Tongue (tissue), 3 donors: Measurements from ENCODE around the gene NRG4. TPM values are rescaled to one million over a fixed set of nuclear protein-coding genes. Genes with fewer than 3 reads are reported as not detected.
"Not testable (repeated sequence)": the region's sequence is repeated elsewhere in the genome, so short reads cannot be mapped to it uniquely, and the experiment has no call there.

ENCODE experiments used
- DNase-seq: peaks from one replicate; pipeline ENCODE4 v3.0.0-alpha.2; 2015
- small RNA-seq: library from RNA; depleted of rRNA; stranded (forward); fragments of <200 nt; gene quantifications from one replicate; pipeline ENCODE3, GENCODE V24; 2014; ENCODE audit warnings: low replicate concordance
- total RNA-seq: library from RNA; depleted of rRNA; stranded (reverse); fragments of >200 nt; gene quantifications from one replicate; pipeline ENCODE4 v1.2.3, GENCODE V29; 2014

The NRG4 gene
- total RNA-seq, 1 donor from 2014 or later = not detected

DNA sequence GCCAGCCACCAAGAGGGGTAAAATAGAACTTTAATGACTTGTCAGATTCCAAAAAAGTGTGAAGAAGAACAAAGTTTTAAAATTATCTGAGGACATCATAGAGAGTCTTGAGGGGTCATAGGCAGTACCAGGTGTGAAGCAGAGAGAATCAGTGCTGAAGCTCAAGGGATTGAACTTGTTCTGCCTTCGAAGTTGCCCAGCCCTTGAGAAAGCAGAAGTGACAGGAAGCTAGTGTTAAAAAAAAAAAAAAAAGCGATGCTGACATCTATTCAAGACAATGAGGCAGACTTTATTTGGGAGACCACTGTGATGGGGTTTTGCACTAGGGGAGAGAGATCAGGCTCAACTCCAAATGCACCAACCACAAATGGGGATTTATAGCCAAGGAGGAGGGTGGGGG lies 86.8 kb downstream of the NRG4 start:
- DNase-seq = no peak

DNA sequence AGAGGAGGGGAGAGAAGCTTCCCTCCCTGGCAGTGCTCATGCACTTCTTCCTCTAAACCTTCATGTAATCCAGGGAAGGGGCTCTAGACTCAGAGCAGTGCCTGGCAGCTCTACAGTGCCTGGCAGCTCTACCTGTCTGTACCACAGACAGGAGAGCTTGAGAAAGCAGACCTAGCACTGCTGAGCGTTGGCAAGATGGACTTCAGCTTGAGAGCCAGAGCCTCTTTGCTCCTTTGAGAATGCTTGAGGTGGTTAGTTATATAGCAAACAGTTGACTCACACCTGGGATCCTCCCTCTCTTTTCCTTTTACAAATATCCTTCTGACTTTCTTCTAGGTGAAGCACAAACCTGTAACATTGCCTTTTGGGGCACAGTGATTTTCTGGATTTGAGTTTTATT lies 87.6 kb downstream of the NRG4 start:
- DNase-seq = no peak

DNA sequence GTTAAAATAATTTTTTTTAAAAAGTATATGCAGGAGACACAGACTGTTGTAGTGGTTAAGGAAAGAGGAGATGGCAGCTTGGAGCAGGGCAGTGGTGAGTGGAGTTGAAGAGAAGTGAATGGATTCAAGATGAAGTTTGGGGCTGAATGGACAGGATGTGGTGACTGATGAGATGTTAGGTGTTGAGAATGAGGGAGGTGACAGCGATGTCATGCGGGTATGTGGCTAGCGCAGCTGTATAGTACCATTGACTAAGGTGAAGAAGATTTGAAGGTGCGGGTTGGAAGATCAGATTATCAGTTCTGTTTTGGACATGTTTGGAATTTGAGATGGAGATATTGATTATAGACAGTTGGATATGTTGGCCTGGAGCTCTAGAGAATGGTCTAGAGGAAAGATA lies 88.5 kb downstream of the NRG4 start:
- DNase-seq = no peak

DNA sequence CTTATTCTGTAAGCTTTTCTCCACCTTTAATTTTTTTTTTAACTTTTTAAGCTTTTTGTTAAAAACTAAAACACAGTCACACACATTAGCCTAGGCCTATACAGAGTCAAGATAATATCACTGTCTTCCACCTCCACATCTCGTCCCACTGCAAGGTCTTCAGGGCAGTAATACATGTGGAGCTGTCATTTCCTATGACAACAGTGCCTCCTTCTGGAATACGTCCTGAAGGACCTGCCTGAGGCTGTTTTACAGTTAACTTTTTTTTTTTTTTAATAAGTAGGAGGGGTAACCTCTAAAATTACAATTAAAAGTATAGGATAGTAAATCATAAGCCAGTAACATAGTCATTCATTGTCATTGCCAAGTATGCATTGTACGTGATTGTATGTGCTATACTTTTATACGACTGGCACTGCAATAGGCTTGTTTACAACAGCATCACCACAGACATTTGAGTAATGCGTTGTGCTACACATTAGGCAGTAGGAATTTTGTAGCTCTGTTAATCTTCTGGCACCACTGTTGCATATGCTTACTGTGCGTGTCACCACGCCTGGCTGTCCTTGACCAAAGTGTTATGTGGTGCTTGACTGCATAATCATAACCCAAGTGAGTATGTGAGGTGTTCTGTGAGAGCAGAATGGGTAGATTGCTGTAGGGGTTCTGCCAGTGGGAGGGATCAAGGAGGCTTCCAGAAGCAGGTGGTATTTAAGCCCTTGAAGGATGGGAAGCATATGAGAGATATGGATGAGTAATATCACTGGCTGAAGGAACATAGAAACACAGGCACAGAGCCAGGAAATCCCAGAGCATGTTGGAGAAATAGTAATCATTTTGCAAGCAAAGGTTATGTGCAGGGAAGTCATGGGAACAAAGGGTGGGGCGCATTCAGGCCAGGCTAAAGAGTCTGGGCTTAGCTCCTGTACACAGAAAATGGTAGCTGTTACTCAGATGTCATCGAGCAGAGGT lies 90.2 kb downstream of the NRG4 start:
- DNase-seq = peak; percentile 53

GRCh38 chr15:75920079-75920478 lies 92.1 kb downstream of the NRG4 start:
- DNase-seq = no peak

DNA sequence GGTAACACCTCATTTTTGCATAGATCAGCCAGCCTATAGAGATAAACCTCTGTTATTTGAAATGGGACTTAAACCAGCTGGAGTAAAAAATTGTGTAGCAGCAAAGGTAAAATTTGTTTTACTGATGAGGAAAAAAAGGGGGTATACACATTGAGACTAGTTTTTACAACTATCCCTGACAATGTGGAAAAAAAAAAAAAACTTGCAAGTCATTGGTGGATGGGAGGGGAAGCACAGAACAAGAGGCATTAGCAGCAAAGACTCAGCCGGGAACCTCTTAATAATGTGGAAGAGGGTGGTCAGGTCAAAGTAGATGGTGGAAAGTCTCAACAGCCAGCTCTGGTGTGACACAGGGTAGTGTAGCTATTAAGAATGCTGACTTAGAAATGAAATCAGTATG lies 94.1 kb downstream of the NRG4 start:
- DNase-seq = no peak

DNA sequence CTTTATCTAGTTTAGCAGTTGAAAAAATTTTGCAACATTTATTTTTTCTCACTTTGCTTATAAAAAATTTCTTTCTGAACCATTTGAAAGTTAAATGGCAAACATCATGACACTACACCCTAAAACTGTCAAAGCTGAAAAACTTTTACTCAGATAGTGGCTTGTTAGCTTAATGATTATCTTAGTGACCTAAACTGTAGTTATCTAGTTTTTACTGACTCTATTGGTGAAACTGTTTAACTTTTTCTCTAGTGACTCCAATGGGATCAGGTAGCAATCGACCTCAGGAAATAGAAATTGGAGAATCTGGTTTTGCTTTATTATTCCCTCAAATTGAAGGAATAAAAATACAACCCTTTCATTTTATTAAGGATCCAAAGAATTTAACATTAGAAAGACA lies 95.2 kb downstream of the NRG4 start:
- DNase-seq = no peak

GRCh38 chr15:75910355-75910754 lies 101.9 kb downstream of the NRG4 start:
- not testable (repeated sequence) for DNase-seq

- no peak for DNase-seq
Observed at GRCh38 chr15:75905231-75905630, 107.0 kb downstream of the NRG4 start.

- DNase-seq = peak; percentile 95
Observed at GRCh38 chr15:75903331-75904239, 108.6 kb downstream of the NRG4 start, which contains the start of gene FBXO22. Gene FBXO22 (plus strand): TSS chr15:75903878. CDS start chr15:75903964, 86 bp downstream.

GRCh38 chr15:75902129-75902557 lies 110.1 kb downstream of the NRG4 start:
- DNase-seq = peak; percentile 66

- no peak for DNase-seq
Observed at GRCh38 chr15:75900577-75900976, 111.6 kb downstream of the NRG4 start.

GRCh38 chr15:75895731-75896130 lies 116.5 kb downstream of the NRG4 start:
- DNase-seq = no peak

DNA sequence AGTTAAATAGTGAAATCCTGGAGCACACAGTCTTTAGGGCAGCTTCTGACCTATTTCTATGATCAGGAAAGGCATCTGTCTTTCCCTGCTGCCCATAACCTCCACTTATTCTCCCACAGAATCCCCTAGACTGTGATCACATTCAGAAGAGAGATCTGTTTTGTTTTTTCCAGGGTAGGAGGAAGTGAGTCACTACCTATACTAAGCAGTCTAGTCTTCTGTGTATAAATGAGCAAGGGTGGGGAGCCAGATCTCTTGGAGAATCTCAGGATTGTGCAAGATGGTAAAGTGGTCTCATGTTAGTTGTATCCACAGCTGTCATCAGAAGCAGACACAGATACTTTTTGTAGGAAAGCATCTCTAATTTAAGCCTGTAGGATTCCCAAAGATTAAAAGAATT lies 120.3 kb downstream of the NRG4 start:
- DNase-seq = peak; percentile 12

Small RNA genes within 50 kb of the gene (small RNA-seq; reads per million reads assigned to genes)
- not detected for gene RN7SL510P

Other genes starting within 250 kb of the NRG4 start
- gene UBE2Q2, start 169.0 kb downstream of the NRG4 start, total RNA-seq = 51.0 TPM
- 19.0 TPM for gene FBXO22, start 108.5 kb downstream of the NRG4 start, total RNA-seq
- gene TMEM266, start 47.6 kb upstream of the NRG4 start, total RNA-seq = not detected